ENCODE results near the gene MAP2K1. TPM values are rescaled to one million over a fixed set of nuclear protein-coding genes. Genes with fewer than 3 reads are reported as not detected.

Gene MAP2K1
- total RNA-seq, 6 experiments from 2014 or later = 25.7 to 68.8 (median 53.9) TPM

- TF ChIP-seq POLR2A (IDR thresholded peaks at IDR 0.05) = no peak
- TF ChIP-seq, protein P1, sequence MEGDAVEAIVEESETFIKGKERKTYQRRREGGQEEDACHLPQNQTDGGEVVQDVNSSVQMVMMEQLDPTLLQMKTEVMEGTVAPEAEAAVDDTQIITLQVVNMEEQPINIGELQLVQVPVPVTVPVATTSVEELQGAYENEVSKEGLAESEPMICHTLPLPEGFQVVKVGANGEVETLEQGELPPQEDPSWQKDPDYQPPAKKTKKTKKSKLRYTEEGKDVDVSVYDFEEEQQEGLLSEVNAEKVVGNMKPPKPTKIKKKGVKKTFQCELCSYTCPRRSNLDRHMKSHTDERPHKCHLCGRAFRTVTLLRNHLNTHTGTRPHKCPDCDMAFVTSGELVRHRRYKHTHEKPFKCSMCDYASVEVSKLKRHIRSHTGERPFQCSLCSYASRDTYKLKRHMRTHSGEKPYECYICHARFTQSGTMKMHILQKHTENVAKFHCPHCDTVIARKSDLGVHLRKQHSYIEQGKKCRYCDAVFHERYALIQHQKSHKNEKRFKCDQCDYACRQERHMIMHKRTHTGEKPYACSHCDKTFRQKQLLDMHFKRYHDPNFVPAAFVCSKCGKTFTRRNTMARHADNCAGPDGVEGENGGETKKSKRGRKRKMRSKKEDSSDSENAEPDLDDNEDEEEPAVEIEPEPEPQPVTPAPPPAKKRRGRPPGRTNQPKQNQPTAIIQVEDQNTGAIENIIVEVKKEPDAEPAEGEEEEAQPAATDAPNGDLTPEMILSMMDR (IDR thresholded peaks at IDR 0.05) = no peak
- Histone ChIP-seq H3K4me3 (peak overlapping the region; percentile 83 to 97 (median 95)), H3K9me3 (no peaks in the 10 kb centered on the region), H3K4me1 (peaks cover 0 to 26% (median 7%) of the 10 kb centered on the region in 4 donors), H3K27me3 (no peaks in the 10 kb centered on the region), H3K36me3 (peaks cover 5 to 29% (median 18%) of the 10 kb centered on the region in 4 donors), H3K27ac (peak overlapping the region; percentile 93 to 97 (median 94))
- DNase-seq = no peak
- ATAC-seq = no peak
- intact Hi-C loops (cut with DNase I) = no loop called here
- 0% methylated on average over 11 of the region's 13 CpGs for WGBS (ENCODE audit: insufficient coverage, low coverage, low lambda C conversion rate, missing lambda C conversion rate)
Observed at GRCh38 chr15:66505430-66505811, 118.7 kb downstream of the MAP2K1 start.

GRCh38 chr15:66505818-66506217, 119.1 kb downstream of the MAP2K1 start:
- intact Hi-C loops (cut with DNase I) = no loop called here
- Histone ChIP-seq H3K27ac (no peak overlapping the region), H3K9me3 (no peaks in the 10 kb centered on the region), H3K27me3 (no peaks in the 10 kb centered on the region), H3K4me1 (peaks cover 0 to 26% (median 7%) of the 10 kb centered on the region in 4 donors), H3K4me3 (peak overlapping the region; percentile 83 to 97 (median 95)), H3K36me3 (peaks cover 4 to 25% (median 16%) of the 10 kb centered on the region in 4 donors)
- 51% methylated on average over 4 of the region's 4 CpGs for WGBS (ENCODE audit: insufficient coverage, low coverage, low lambda C conversion rate, missing lambda C conversion rate)
- DNase-seq (no peak), ATAC-seq (no peak)
- TF ChIP-seq POLR2A (IDR thresholded peaks at IDR 0.05) = no peak
- TF ChIP-seq, protein P1 (IDR thresholded peaks at IDR 0.05) = no peak

- H3K4me1 ChIP-seq = peaks cover 0 to 15% (median 0%) of the 10 kb centered on the region in 4 donors
- H3K27ac ChIP-seq = no peak overlapping the region
- WGBS (ENCODE audit: insufficient coverage, low coverage, low lambda C conversion rate, missing lambda C conversion rate) = 91% methylated on average over 3 of the region's 3 CpGs
- H3K27me3 ChIP-seq = no peaks in the 10 kb centered on the region
- DNase-seq (no peak), ATAC-seq (no peak)
- TF ChIP-seq, protein P1 (IDR thresholded peaks at IDR 0.05) = no peak
- TF ChIP-seq POLR2A (IDR thresholded peaks at IDR 0.05) = no peak
- H3K36me3 ChIP-seq = no peaks in the 10 kb centered on the region
- intact Hi-C loops (cut with DNase I) = no loop called here
- no peak overlapping the region for H3K4me3 ChIP-seq
- H3K9me3 ChIP-seq = no peaks in the 10 kb centered on the region
Observed at GRCh38 chr15:66508293-66508883, 121.7 kb downstream of the MAP2K1 start.

DNA sequence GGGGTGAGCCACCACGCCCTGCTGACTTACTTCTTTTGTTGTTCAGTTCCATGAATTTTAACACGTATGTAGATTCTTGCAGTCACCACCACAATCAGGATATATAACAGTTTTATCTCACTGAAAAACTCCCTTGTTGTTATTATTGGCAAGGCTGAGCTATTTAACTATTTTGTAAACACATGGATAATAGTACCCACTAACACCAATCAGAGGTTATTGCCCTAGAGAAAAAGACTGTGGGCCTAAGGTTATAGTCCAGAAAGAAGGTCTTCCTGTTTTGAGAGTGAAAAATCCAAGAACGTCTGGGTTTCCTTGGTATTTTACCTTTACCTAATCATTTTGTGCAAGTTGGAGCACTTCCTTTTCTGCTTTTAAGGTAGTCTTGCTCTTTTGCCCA, 127.9 kb downstream of the MAP2K1 start:
- Histone ChIP-seq H3K27ac (no peak overlapping the region), H3K9me3 (no peaks in the 10 kb centered on the region), H3K36me3 (peaks cover 0 to 2% (median 0%) of the 10 kb centered on the region in 4 donors), H3K27me3 (no peaks in the 10 kb centered on the region), H3K4me1 (no peaks in the 10 kb centered on the region), H3K4me3 (no peak overlapping the region)
- intact Hi-C loops (cut with DNase I) = no loop called here
- no peak for TF ChIP-seq POLR2A (IDR thresholded peaks at IDR 0.05)
- TF ChIP-seq, protein P1 (IDR thresholded peaks at IDR 0.05) = no peak
- WGBS (ENCODE audit: insufficient coverage, low coverage, low lambda C conversion rate, missing lambda C conversion rate) = 84% methylated on average over 3 of the region's 3 CpGs
- ATAC-seq = no peak
- no peak for DNase-seq
